GM19395 (cell line): ENCODE data around the gene SUN5.

Experiments used
- ATAC-seq: cut with Tn5 transposase; IDR thresholded peaks from one replicate; pipeline ENCODE4 v1.9.1; 2021; ENCODE audit warnings: mild to moderate bottlenecking, moderate library complexity; ENCODE audit not compliant: unreplicated experiment

The SUN5 gene

GRCh38 chr20:32995802-32996201 is 8.4 kb downstream of the SUN5 start:
- ATAC-seq = no peak

- ATAC-seq = no peak
Observed at GRCh38 chr20:32993496-32994050, 10.7 kb downstream of the SUN5 start.

GRCh38 chr20:32991792-32992641 is 12.2 kb downstream of the SUN5 start:
- no peak for ATAC-seq

GRCh38 chr20:32991383-32991782 is 12.8 kb downstream of the SUN5 start:
- no peak for ATAC-seq

GRCh38 chr20:32990426-32990825 is 13.8 kb downstream of the SUN5 start:
- ATAC-seq = no peak

GRCh38 chr20:32989507-32990283 is 14.5 kb downstream of the SUN5 start:
- no peak for ATAC-seq

GRCh38 chr20:32988008-32988407 is 16.2 kb downstream of the SUN5 start:
- ATAC-seq = no peak

GRCh38 chr20:32987044-32987825 is 17.0 kb downstream of the SUN5 start:
- ATAC-seq = no peak

GRCh38 chr20:32986331-32986966 is 17.8 kb downstream of the SUN5 start:
- no peak for ATAC-seq

GRCh38 chr20:32985596-32985995 is 18.6 kb downstream of the SUN5 start:
- ATAC-seq = no peak

- ATAC-seq = no peak
Observed at GRCh38 chr20:32984631-32985354, 19.4 kb downstream of the SUN5 start.

- no peak for ATAC-seq
Observed at GRCh38 chr20:32984196-32984595, 20.0 kb downstream of the SUN5 start.

GRCh38 chr20:32983459-32984112 is 20.6 kb downstream of the SUN5 start:
- no peak for ATAC-seq

GRCh38 chr20:32982617-32983458 is 21.4 kb downstream of the SUN5 start:
- ATAC-seq = no peak

GRCh38 chr20:32980990-32981389 is 23.2 kb downstream of the SUN5 start:
- ATAC-seq = no peak

- no peak for ATAC-seq
Observed at GRCh38 chr20:32980131-32980941, 23.9 kb downstream of the SUN5 start.

GRCh38 chr20:32979201-32979998 is 24.8 kb downstream of the SUN5 start:
- no peak for ATAC-seq
